ENCODE measurements around the gene ELOVL6. TPM values are rescaled to one million over a fixed set of nuclear protein-coding genes. Genes with fewer than 3 reads are reported as not detected.
A peak's percentile ranks its signal among the peaks of the same experiment; 100 is the strongest.

Gene ELOVL6
- 13.2 and 25.3 TPM in 2 replicates for total RNA-seq (2021)
- percentile 72 among the genes with signal in this experiment for Bru-seq, nascent RNA
- percentile 57 among the genes with signal in this experiment for BruChase-seq, experiment 1, labeled RNA remaining after a 2-hour chase
- BruChase-seq, experiment 2, labeled RNA remaining after a 6-hour chase: percentile 62 among the genes with signal in this experiment
- long read RNA-seq, full-length matches to known transcripts: 11 of 17 reads
- long read RNA-seq, partial matches to known transcripts: 0 of 17 reads
- long read RNA-seq, other reads (novel, unspliced or antisense): 6 of 17 reads

DNA sequence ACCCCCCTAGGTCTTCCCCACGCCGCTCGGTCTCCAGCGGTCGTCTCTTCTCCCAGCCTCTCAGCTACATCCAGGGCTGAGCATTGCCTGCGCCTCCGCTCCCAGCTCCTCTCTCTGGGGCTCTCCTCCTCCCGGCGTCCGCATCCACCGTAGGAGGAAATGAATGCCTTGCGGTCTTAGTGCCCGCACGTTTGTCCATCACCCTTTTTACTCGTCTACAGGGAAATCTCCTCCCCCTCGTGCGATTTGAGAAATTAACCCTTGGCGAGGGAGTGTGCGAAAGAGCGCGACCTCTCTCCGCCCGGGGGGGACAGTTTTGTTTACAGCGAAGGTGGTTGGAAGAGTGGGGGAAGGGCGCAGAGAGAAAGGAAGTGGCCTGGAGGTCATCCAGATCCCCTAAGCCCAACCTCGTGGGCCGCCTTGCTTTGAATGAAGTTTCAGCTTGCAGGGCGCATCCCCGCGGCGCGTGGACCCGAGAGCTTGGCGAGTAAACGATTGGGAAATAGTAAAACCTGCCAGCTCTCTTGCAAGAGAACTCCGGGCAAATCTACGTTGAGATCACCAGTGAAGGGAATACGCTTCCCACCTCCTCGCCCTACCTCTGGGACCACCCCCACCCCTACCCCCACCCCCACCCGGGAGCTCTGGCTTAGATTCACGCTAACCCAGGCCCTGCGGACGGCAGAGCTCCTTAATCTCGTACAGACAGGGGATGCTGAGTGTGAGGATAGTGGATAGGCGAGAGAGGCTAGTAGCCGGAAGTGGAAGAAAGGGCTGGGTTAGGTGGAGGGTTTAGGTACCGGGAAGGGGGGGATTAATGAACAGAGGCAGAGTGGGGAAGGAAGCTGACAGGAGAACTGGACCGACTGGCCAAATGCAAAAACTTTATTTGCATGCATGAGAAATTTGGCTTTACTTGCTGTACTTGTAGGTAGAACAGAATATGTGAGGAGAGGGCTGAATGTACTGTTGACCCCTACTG lies at the start of gene ELOVL6:
Gene ELOVL6 (minus strand): TSS at position 181 of the 982 bp plus-strand sequence. CDS start 280 bp downstream, outside the sequence.
- no TSS peak for BruUV-seq (replicated peaks)
- H3K4me3 ChIP-seq: peak within 1 kb of the TSS; percentile 72
- POLR2A ChIA-PET (ENCODE audit: unreplicated experiment): interaction anchor here (0.6 to 0.7 kb wide), 2 partner anchors 269 to 312 kb away, joined by 3 to 12 read pairs; no protein-coding TSS in a partner anchor
- peak within 1 kb of the TSS; percentile 91 for H2AFZ ChIP-seq
- H3K36me3 ChIP-seq (ENCODE audit: low read depth): no peaks in the 10 kb centered on the region
- no peaks in the 10 kb centered on the region for H3K9me2 ChIP-seq (ENCODE audit: insufficient read depth)
- H4K20me1 ChIP-seq (ENCODE audit: insufficient read depth): no peaks in the 10 kb centered on the region
- H3K79me2 ChIP-seq (ENCODE audit: low read depth): peaks cover 22% of the 10 kb centered on the region
- no peak for TF ChIP-seq EZH2 (IDR thresholded peaks at IDR 0.05; ENCODE audit: low read depth)
- TF ChIP-seq, protein P1, sequence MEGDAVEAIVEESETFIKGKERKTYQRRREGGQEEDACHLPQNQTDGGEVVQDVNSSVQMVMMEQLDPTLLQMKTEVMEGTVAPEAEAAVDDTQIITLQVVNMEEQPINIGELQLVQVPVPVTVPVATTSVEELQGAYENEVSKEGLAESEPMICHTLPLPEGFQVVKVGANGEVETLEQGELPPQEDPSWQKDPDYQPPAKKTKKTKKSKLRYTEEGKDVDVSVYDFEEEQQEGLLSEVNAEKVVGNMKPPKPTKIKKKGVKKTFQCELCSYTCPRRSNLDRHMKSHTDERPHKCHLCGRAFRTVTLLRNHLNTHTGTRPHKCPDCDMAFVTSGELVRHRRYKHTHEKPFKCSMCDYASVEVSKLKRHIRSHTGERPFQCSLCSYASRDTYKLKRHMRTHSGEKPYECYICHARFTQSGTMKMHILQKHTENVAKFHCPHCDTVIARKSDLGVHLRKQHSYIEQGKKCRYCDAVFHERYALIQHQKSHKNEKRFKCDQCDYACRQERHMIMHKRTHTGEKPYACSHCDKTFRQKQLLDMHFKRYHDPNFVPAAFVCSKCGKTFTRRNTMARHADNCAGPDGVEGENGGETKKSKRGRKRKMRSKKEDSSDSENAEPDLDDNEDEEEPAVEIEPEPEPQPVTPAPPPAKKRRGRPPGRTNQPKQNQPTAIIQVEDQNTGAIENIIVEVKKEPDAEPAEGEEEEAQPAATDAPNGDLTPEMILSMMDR (conservative IDR thresholded peaks at IDR 0.05): no peak
- H3K4me2 ChIP-seq: peak within 1 kb of the TSS; percentile 76
- peaks cover 12% of the 10 kb centered on the region for H3K4me1 ChIP-seq (replicated peaks; ENCODE audit: insufficient read depth)
- CTCF ChIA-PET: interaction anchor here (0.5 to 0.6 kb wide), 3 partner anchors 79 to 179 kb away, joined by 3 to 15 read pairs (median 7); no protein-coding TSS in a partner anchor
- H3K27ac ChIP-seq: peak within 1 kb of the TSS; percentile 62
- H3K9me3 ChIP-seq (ENCODE audit: insufficient read depth, low read depth): no peaks in the 10 kb centered on the region
- intact Hi-C loops (cut with micrococcal nuclease; ENCODE audit: unreplicated experiment): loop anchor here (5.0 to 10.0 kb wide), 4 partner anchors 81 to 309 kb away; no protein-coding TSS in a partner anchor
- H3F3A ChIP-seq (ENCODE audit: insufficient read depth, low read depth): no peaks in the 10 kb centered on the region
- no peaks in the 10 kb centered on the region for H3K27me3 ChIP-seq (ENCODE audit: insufficient read depth, low read depth)
- DNase-seq: peak; percentile 48 to 68

DNA sequence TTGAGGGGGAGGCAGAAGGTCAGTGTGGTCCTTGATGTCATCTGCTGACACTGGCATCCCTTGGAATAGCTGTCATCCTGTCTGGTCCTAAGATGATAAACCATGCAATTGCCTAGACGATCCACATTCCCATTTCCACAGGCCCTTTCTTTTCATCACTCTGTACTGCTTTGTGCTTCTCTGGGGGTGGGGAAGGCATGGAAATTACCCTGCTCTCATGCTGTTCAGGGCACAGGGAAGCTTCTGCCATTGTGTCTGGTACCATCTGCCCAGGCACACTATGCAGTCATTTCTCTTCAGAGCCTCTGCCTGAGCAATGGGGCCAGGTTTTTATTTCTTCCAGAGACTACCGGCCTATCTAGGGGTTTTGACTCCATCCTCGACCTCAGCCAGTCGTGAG lies 49.7 kb upstream of the ELOVL6 start:
- no peaks in the 10 kb centered on the region for H3K9me3 ChIP-seq (ENCODE audit: insufficient read depth, low read depth)
- no peaks in the 10 kb centered on the region for H4K20me1 ChIP-seq (ENCODE audit: insufficient read depth)
- H3F3A ChIP-seq (ENCODE audit: insufficient read depth, low read depth): no peaks in the 10 kb centered on the region
- H3K27me3 ChIP-seq (ENCODE audit: insufficient read depth, low read depth): no peaks in the 10 kb centered on the region
- POLR2A ChIA-PET (ENCODE audit: unreplicated experiment): no interaction called here
- no peak overlapping the region for H3K27ac ChIP-seq
- H3K9me2 ChIP-seq (ENCODE audit: insufficient read depth): no peaks in the 10 kb centered on the region
- no peak overlapping the region for H3K4me2 ChIP-seq
- H3K36me3 ChIP-seq (ENCODE audit: low read depth): no peaks in the 10 kb centered on the region
- BruUV-seq (replicated peaks): no TSS peak
- H3K4me1 ChIP-seq (replicated peaks; ENCODE audit: insufficient read depth): peaks cover 11% of the 10 kb centered on the region
- intact Hi-C loops (cut with micrococcal nuclease; ENCODE audit: unreplicated experiment): no loop called here
- no peak for DNase-seq
- CTCF ChIA-PET: no interaction called here
- H3K4me3 ChIP-seq: no peak overlapping the region
- no peaks in the 10 kb centered on the region for H3K79me2 ChIP-seq (ENCODE audit: low read depth)
- H2AFZ ChIP-seq: no peak overlapping the region
- TF ChIP-seq, protein P1 (conservative IDR thresholded peaks at IDR 0.05): no peak
- TF ChIP-seq EZH2 (IDR thresholded peaks at IDR 0.05; ENCODE audit: low read depth): no peak

GRCh38 chr4:110247591-110247990 lies 49.2 kb upstream of the ELOVL6 start:
- peaks cover 11% of the 10 kb centered on the region for H3K4me1 ChIP-seq (replicated peaks; ENCODE audit: insufficient read depth)
- H3K4me3 ChIP-seq: no peak overlapping the region
- H3K79me2 ChIP-seq (ENCODE audit: low read depth): no peaks in the 10 kb centered on the region
- no TSS peak for BruUV-seq (replicated peaks)
- H3F3A ChIP-seq (ENCODE audit: insufficient read depth, low read depth): no peaks in the 10 kb centered on the region
- H3K36me3 ChIP-seq (ENCODE audit: low read depth): no peaks in the 10 kb centered on the region
- DNase-seq: no peak
- H3K9me2 ChIP-seq (ENCODE audit: insufficient read depth): no peaks in the 10 kb centered on the region
- ChIA-PET POLR2A (ENCODE audit: unreplicated experiment) (no interaction called here), CTCF (no interaction called here)
- H4K20me1 ChIP-seq (ENCODE audit: insufficient read depth): no peaks in the 10 kb centered on the region
- no peak overlapping the region for H3K4me2 ChIP-seq
- no peak for TF ChIP-seq EZH2 (IDR thresholded peaks at IDR 0.05; ENCODE audit: low read depth)
- TF ChIP-seq, protein P1 (conservative IDR thresholded peaks at IDR 0.05): no peak
- H2AFZ ChIP-seq: no peak overlapping the region
- H3K27me3 ChIP-seq (ENCODE audit: insufficient read depth, low read depth): no peaks in the 10 kb centered on the region
- intact Hi-C loops (cut with micrococcal nuclease; ENCODE audit: unreplicated experiment): no loop called here
- no peak overlapping the region for H3K27ac ChIP-seq
- H3K9me3 ChIP-seq (ENCODE audit: insufficient read depth, low read depth): no peaks in the 10 kb centered on the region
